CD4-positive, alpha-beta T cell treated with Interleukin-1 beta for 1 hour (primary cell): ENCODE results near the gene KCNJ16.

Experiments
- DNase-seq, 2 donors: peaks; one replicate each; pipeline ENCODE4 v3.0.0-alpha.2; 2020 to 2022

Gene KCNJ16

GRCh38 chr17:70071127-70071526, 3.9 kb upstream of the KCNJ16 start:
- DNase-seq: no peak

GRCh38 chr17:70071620-70072019, 3.4 kb upstream of the KCNJ16 start:
- no peak for DNase-seq

GRCh38 chr17:70072546-70073309, 2.3 kb upstream of the KCNJ16 start:
- DNase-seq: no peak

- DNase-seq: no peak
These were observed 1.7 kb upstream of the KCNJ16 start for GRCh38 chr17:70073310-70073709.

GRCh38 chr17:70073799-70074198, 1.2 kb upstream of the KCNJ16 start:
- no peak for DNase-seq

- DNase-seq: no peak
These were observed 692 bp upstream of the KCNJ16 start for GRCh38 chr17:70074236-70074830.

GRCh38 chr17:70076189-70076588, 1.2 kb downstream of the KCNJ16 start:
- no peak for DNase-seq

GRCh38 chr17:70076831-70077230, 1.8 kb downstream of the KCNJ16 start:
- DNase-seq: no peak

DNA sequence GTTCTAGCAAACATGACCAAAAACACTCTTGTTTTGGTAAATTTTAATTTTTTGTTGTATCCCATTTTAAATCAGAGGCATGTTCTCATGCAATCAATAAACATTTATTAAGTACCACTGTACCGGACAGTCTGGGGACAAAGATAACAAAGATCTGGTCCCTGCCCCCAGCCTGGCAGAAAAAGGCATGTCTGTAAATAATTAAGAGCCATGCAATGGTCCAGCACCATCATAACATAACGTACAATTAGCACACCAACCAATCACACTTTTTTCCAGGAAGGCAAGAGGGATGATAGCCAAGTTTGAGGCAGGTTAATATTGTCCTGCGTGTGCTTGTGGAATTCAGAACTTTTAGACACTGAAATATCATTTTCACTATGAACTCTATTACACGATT, 3.5 kb downstream of the KCNJ16 start:
- DNase-seq: no peak

- no peak for DNase-seq
These were observed 4.0 kb downstream of the KCNJ16 start for GRCh38 chr17:70078994-70079531.

DNA sequence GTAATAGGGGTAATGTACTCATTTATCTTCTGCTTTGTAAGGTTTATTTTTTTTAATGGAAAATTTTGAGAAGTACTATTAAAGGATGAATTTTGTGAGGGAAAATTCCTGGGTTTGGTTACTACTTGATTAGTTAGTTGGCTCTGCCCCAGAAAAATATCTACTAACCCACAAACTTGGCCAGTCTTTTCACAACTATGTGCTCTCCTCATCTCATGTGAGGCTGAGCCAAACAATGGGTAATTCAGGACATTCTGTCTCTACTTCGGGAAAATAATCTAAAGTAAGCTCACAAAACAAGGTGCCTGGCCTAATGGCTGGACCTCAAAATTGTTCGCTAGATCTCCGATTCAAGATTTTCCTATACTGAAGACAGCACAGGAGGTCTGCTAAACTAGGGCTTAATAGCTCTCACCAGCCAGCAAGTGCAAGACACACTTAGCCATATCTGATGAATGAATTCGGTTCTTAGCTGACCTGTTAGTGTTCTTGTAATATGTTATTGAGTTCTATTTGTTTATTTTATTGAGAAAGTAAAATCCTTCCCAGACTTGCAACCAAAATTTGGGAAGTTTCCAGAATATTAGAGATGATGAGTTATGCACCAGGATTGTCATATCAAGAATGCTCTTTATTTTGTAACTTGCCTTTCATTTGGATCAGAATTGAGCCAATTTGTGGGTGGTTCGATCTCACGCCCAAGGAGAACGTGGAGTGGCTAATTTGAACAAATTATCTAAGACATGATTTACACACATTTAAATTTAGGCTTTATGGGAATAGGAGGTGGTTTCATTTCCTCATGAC, 5.7 kb downstream of the KCNJ16 start:
- no peak for DNase-seq

DNA sequence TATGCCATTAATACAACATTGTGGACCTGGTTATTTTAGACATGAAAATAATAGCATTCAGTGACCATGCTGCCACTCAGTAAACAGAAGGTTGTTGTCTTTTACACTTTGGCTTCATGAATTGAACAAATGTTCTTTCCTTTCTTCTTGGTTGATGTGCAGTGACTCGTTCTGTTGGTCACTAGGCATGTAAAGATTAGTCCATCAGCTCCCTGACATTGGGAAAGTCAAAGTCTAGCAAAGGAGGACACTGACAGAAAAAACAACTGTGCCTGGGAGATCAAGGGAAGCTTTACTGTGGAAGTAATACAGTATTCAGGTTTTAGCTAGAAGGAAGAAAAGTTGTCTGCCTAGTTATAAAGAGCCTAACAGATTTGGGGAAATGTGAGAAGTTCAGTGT, 6.9 kb downstream of the KCNJ16 start:
- DNase-seq: no peak

GRCh38 chr17:70084476-70084875, 9.5 kb downstream of the KCNJ16 start:
- DNase-seq: no peak

- DNase-seq: no peak
These were observed 11.5 kb downstream of the KCNJ16 start for GRCh38 chr17:70086516-70086915.

GRCh38 chr17:70089513-70090148, 14.6 kb downstream of the KCNJ16 start:
- DNase-seq: no peak

DNA sequence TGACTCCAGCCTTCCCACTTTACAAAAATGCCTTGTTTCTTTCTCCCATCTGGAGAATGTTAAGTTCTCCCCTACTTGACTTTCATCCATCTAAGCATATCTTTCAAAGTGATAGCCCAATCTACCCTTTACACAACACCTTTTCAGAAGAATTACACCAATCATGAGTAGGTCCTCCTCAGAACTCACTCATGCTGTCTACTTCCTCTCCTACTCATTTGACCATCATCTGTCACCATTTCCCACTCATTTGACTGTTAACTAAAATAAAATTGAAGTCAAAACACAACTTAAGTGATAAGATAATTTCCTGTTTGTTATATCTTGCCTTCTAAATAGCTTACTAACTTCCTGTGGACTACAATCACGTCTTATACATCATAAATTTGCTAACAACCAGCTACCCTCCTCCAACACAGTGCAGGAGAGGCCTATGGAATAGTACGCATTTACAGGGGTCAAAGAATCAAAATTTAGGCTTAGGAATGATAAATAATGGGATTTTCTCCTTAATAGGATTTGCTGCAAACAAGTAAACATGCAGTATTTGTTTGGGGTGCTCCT, 16.1 kb downstream of the KCNJ16 start:
- DNase-seq: no peak

GRCh38 chr17:70091696-70092095, 16.7 kb downstream of the KCNJ16 start:
- no peak for DNase-seq

- DNase-seq: no peak
These were observed 18.1 kb downstream of the KCNJ16 start for GRCh38 chr17:70093163-70093562.

DNA sequence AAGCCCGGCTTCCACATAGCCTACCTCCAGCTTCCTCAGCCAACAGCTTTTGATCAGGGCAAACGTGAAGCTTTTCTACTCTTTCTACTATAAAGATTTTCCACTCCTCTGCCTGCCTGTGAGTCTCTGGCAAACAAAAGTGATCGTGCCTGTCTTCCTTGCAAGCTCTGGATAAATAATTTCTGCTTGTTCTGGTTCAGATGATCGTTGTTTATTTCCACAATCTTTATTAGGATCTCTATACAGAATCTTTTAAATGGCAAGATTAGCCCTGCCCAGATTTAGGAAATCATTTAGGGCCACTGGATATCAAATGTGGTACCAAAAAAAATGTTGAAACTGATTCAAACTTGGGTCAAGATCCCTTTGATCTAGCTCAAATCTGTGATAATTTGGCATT, 20.4 kb downstream of the KCNJ16 start:
- no peak for DNase-seq

GRCh38 chr17:70096861-70097260, 21.8 kb downstream of the KCNJ16 start:
- DNase-seq: no peak

GRCh38 chr17:70098030-70098429, 23.0 kb downstream of the KCNJ16 start:
- no peak for DNase-seq

DNA sequence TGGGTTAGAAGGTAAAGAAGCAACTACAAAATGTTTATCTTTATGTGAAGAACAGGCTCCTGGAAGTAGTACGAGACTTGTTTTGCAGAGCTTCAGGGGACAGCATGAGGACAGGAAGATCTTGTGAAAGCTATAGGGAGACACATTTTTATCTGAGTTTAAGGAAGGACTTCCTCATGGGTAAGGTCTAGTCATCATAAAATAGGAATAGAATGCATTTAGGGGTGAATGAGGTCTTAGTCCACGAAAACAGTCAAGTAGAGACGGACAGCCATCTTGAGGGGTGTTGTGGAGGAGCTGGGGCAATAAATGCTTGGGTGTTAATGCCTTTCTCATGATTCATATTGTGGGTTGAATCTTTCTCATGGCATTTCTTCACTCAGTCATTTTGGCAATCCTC, 24.3 kb downstream of the KCNJ16 start:
- no peak for DNase-seq

DNA sequence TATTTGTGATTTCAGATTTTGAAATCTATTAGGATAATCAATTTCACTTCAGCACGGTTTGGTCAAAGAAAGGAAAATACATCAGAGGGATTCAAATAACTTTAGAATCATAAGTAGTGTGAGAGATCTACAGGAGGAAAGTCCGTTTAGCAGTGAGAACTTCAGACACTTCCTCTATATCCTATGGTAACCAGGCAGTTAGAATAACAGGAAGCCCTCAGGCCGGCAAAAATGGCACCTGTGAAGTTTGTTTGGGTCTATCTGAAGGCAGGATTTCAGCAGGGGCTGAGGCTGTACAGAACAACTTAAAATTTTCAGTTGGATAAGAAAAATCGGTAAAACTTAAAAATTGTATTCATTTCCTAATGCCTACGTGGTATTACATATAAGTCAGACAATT, 24.9 kb downstream of the KCNJ16 start:
- no peak for DNase-seq
